ENCODE data around the gene ZNF506. TPM values are rescaled to one million over a fixed set of nuclear protein-coding genes. Genes with fewer than 3 reads are reported as not detected.

ZNF506 gene
- total and polyA plus RNA-seq, 11 donors: 5.0 to 20.2 (median 11.6) TPM

GRCh38 chr19:19758164-19758563, 63.4 kb downstream of the ZNF506 start:
- DNase-seq (no peak), ATAC-seq (no peak)
- Histone ChIP-seq H3K9me3 (no peaks in the 10 kb centered on the region), H3K4me3 (no peak overlapping the region), H3K27ac (no peak overlapping the region), H3K4me1 (no peaks in the 10 kb centered on the region), H3K36me3 (peaks cover 0 to 10% (median 0%) of the 10 kb centered on the region in 9 donors), H3K27me3 (no peaks in the 10 kb centered on the region)
- TF ChIP-seq, protein P1, sequence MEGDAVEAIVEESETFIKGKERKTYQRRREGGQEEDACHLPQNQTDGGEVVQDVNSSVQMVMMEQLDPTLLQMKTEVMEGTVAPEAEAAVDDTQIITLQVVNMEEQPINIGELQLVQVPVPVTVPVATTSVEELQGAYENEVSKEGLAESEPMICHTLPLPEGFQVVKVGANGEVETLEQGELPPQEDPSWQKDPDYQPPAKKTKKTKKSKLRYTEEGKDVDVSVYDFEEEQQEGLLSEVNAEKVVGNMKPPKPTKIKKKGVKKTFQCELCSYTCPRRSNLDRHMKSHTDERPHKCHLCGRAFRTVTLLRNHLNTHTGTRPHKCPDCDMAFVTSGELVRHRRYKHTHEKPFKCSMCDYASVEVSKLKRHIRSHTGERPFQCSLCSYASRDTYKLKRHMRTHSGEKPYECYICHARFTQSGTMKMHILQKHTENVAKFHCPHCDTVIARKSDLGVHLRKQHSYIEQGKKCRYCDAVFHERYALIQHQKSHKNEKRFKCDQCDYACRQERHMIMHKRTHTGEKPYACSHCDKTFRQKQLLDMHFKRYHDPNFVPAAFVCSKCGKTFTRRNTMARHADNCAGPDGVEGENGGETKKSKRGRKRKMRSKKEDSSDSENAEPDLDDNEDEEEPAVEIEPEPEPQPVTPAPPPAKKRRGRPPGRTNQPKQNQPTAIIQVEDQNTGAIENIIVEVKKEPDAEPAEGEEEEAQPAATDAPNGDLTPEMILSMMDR (IDR thresholded peaks at IDR 0.05): no peak
- no peak for TF ChIP-seq POLR2A (IDR thresholded peaks at IDR 0.05)
- WGBS, 4 donors: 86 to 100% (median 89%) methylated on average over 3 to 4 of the region's 4 CpGs
- intact Hi-C loops (cut with DNase I): no loop called here

GRCh38 chr19:19752760-19753403, 68.7 kb downstream of the ZNF506 start:
- ATAC-seq (no peak), DNase-seq (no peak)
- WGBS, 4 donors: 87 to 95% (median 94%) methylated on average over 9 to 11 of the region's 11 CpGs
- H3K27ac ChIP-seq: no peak overlapping the region
- H3K4me1 ChIP-seq: no peaks in the 10 kb centered on the region
- no peaks in the 10 kb centered on the region for H3K27me3 ChIP-seq
- H3K4me3 ChIP-seq: no peak overlapping the region
- no peaks in the 10 kb centered on the region for H3K9me3 ChIP-seq
- H3K36me3 ChIP-seq: no peaks in the 10 kb centered on the region
- intact Hi-C loops (cut with DNase I): no loop called here
- no peak for TF ChIP-seq POLR2A (IDR thresholded peaks at IDR 0.05)
- TF ChIP-seq, protein P1 (IDR thresholded peaks at IDR 0.05): no peak

- ATAC-seq: no peak
- 81 to 87% (median 84%) methylated on average over 10 to 12 of the region's 12 CpGs for WGBS, 4 donors
- H3K27me3 ChIP-seq: no peaks in the 10 kb centered on the region
- intact Hi-C loops (cut with DNase I): no loop called here
- TF ChIP-seq, protein P1 (IDR thresholded peaks at IDR 0.05): no peak
- no peak for TF ChIP-seq POLR2A (IDR thresholded peaks at IDR 0.05)
- DNase-seq: no peak
- H3K4me1 ChIP-seq: no peaks in the 10 kb centered on the region
- no peaks in the 10 kb centered on the region for H3K9me3 ChIP-seq
- H3K27ac ChIP-seq: no peak overlapping the region
- H3K36me3 ChIP-seq: no peaks in the 10 kb centered on the region
- no peak overlapping the region for H3K4me3 ChIP-seq
Observed at GRCh38 chr19:19751846-19752245, 69.7 kb downstream of the ZNF506 start.

- no peak for ATAC-seq
- Histone ChIP-seq H3K9me3 (no peaks in the 10 kb centered on the region), H3K36me3 (no peaks in the 10 kb centered on the region), H3K27me3 (no peaks in the 10 kb centered on the region), H3K4me1 (no peaks in the 10 kb centered on the region), H3K27ac (no peak overlapping the region), H3K4me3 (no peak overlapping the region)
- WGBS, 4 donors: 81 to 93% (median 87%) methylated on average over 25 to 40 of the region's 40 CpGs
- TF ChIP-seq POLR2A (IDR thresholded peaks at IDR 0.05): no peak
- TF ChIP-seq, protein P1 (IDR thresholded peaks at IDR 0.05): no peak
- no peak for DNase-seq
- intact Hi-C loops (cut with DNase I): no loop called here
Observed at GRCh38 chr19:19750842-19751790, 70.4 kb downstream of the ZNF506 start.

Data from heart left ventricle (tissue), 16 donors.